NCI-H774 (cell line): Measurements from ENCODE around the gene TRANK1.
"Not testable (repeated sequence)": the region's sequence is repeated elsewhere in the genome, so short reads cannot be mapped to it uniquely, and the experiment has no call there.

Experiments
- DNase-seq: peaks from one replicate; lab custom pipeline; 2025; lab: John Stamatoyannopoulos, UW

The TRANK1 gene

GRCh38 chr3:36919439-36920160 is 25.3 kb downstream of the TRANK1 start:
- DNase-seq: no peak

GRCh38 chr3:36918050-36918449 is 26.8 kb downstream of the TRANK1 start:
- DNase-seq: no peak

DNA sequence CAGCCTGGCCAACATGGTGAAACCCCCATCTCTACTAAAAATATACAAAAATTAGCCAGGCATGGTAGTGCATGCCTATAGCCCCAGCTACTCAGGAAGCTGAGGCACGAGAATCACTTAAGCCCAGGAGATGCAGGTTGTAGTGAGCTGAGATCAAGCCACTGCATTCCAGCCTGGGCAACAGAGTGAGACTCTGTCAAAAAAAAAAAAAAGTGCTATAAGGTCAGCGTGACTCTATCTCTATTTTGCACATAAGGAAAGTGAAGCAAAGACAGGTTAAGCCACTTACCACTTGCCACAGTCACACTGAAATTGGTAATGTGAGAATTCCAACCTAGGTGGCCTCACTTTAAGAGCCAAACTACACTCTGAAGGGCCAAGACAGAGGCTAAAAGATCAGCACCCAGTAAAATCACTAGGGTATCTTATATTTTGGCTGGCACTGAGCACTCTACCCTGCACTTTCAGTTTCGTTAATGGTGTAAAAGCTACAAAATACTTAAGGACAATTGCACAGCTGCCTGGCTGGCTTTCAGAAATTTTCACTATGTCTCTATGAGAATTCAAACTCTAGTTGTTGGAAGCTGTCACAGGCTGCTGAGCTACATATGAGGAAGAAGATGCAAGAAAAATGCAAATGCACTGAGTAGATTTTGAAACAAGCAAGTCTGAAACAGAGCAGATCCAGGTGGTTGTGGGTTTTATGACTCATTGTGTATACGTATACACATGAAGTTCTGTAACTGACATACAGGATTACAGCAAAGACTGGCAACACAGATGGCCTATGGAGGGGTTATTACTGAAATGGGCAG is 32.7 kb downstream of the TRANK1 start:
- no peak for DNase-seq

GRCh38 chr3:36909666-36910065 is 35.2 kb downstream of the TRANK1 start:
- DNase-seq: no peak

- DNase-seq: no peak
Observed at GRCh38 chr3:36909181-36909580, 35.7 kb downstream of the TRANK1 start.

- DNase-seq: no peak
Observed at GRCh38 chr3:36908647-36909180, 36.1 kb downstream of the TRANK1 start.

GRCh38 chr3:36907911-36908646 is 36.8 kb downstream of the TRANK1 start:
- DNase-seq: no peak

- no peak for DNase-seq
Observed at GRCh38 chr3:36906504-36907149, 38.2 kb downstream of the TRANK1 start.

DNA sequence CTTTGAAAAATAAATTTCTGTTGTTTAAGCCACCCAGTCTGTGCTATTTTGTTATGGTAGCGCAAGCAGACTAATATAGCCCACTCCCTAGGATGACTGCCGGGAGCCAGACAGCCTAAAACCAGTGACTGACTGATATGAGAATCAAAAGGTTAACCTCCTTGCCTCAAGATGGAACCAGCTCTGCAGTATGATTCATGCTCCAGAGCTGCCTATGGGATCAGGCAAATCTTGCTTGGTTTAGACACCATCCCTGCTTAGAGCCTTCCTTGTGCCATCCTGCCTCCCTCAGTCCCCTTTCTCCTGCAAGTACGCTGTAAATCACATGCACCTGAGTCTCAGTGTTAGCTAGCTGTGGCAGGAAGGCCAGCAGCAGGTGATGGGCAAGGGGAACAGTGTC is 39.3 kb downstream of the TRANK1 start:
- DNase-seq: no peak

DNA sequence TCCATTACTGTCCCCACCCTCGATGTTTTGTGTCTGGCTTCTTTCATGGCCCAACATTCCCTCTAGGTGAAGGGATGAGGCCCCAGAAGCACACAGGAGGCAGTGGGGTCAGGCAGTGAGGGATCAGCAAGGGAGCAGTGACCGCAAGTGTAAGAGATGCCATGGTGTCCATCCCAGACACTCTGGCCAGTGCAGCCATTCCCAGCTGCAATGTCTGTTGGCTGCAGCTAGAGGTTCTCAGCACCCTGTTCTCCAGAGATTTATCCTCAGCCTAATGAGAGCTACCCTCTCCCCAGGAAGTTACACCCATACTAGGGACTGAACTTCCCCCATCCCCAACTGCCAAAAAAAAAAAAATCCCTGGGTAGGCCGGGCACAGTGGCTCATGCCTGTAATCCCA is 40.2 kb downstream of the TRANK1 start:
- DNase-seq: peak; percentile 40

DNA sequence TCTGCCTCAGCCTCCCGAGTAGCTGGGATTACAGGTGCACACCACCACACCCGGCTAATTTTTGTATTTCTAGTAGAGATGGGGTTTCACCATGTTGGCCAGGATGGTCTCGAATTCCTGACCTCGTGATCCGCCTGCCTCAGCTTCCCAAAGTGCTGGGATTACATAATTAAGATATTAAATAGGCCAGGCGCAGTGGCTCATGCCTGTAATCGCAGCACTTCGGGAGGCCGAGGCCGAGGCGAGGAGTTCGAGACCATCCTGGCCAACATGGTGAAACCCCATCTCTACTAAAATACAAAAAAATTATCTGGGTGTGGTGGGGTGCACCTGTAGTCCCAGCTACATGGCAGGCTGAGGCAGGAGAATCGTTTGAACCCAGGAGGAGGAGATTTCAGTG is 40.8 kb downstream of the TRANK1 start:
- not testable (repeated sequence) for DNase-seq

DNA sequence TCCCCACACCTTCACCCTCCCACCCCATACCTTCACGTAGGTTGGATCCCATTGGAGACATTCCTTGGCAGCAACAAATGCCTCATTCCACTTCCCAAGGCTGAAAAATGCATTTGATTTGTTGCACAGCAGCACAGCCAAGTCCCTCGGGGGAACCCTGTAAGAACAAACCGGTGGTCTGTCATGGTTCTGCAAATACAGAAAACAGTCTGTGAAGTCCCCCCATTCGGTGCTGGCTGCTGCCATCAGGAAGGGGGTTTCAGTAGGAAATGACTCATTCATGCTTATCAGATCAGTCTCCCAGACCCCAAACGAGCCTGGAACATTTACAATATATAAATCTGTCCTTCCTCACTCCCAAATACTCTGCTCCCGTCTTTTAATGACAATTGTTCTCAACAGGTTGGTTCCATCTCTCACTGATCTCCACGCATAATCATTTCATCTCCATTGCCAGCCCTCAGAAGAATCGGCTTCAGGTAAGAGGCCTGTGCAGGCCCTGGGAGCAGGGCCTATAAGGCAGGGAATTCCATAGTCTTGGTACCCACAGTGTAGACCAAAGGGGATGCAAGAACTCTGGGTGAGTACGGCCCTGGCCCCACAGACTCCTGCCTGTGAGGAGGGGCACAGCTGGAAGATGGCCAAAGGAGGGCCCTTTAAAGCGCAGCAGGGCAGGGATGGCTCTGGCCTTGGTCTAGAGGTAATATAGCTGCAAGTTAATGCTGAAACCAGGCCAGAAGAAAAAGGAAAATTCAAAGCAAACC is 41.6 kb downstream of the TRANK1 start:
- no peak for DNase-seq

DNA sequence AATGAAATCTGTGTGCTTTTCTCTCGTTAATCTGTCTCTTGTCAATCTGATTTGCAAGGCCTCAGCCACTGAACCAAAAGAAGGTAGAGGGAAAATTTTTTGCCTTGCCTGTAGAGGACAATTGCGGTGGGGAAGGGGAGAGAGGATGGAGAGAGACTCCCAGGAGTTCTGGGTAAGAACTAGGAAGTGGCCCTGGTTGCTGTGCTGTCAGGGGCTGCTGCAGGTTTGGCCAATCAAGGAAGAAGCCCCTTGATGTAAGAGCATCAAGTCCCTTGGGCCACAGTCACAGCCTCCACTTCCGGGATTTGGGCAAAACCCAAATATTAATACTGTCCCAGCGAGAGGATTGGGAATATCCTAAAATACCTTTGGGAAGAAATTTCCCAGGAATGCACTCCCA is 43.3 kb downstream of the TRANK1 start:
- DNase-seq: no peak

DNA sequence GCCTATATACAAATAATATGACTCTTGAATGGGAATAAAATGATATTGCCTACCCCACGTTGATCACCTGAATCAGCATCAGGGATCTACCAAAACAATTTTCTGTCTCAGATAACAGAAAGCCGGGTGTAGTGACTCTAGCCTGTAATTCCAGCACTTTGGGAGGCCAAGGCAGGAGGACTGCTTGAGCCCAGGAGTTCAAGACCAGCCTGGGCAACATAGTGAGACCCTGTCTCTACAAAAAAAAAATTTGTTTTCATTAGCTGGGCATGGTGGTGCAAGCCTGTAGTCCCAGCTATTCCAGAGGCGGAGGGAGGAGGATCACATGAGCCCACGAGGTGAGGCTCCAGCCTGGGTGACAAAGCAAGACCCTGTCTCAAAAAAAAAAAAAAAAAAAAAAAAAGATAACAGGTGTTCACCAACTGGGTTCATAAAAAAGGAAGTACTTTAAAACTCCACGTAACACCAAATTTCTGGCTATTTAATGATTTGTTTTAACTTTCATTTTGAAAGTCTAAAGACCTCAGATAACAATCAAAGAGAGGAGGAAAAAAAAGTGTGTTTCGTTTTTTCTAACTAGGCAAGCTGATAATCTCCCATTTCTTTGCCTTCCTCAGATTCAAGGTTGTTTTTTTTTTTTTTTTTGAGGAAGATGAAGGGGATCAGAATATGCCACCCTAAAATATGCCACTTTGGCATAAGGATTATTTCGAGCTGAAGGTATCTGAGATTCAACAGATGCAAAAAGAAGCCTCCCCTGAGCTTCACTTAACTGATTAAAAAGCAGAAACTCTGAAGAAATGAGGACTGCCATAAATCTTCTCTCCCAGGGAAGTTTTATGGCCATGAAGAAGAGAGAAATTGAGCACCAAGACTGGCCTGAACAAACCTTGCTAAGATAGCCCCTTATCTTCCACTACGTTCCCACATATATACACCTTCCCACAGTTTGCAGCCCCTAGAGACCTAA is 44.1 kb downstream of the TRANK1 start:
- no peak for DNase-seq

- no peak for DNase-seq
Observed at GRCh38 chr3:36895496-36896409, 49.1 kb downstream of the TRANK1 start.

DNA sequence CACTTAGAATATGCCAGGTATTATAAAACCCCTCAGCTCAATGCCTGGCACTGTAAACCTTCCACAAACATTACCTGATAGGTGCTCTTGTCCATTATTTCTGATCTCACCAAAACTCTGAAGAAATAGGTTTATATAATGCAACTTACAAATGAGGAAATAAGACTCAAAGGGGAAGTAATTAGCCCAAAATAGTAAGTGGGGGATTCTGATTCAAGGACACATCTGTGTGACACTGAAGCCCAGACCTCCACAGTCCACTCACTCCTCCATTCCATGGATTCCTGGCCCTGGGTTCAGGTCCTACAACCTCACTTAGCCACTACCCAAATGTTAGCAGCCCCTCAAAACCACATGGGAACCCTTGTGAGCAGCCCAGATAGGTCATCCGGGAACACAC is 49.9 kb downstream of the TRANK1 start:
- no peak for DNase-seq

DNA sequence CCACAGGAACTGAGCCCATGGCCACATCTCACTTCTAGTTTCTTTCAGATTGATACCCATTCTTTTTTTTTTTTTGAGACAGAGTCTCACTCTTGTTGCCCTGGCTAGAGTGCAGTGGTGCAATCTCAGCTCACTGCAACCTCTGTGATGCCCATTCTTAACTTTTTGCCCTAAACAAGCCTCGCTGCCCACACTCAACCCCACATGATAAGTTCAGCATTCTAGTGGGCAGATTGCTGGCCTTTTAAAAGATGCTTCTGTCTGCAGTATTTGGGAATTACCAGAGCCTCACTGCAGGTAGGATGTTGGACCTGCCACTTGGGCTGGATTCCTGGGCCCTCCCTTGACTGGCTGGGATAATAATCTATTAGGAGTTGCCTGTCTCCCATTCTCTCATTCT is 51.0 kb downstream of the TRANK1 start:
- no peak for DNase-seq

- DNase-seq: no peak
Observed at GRCh38 chr3:36893137-36893557, 51.7 kb downstream of the TRANK1 start.
